GF-D8 (cell line): ENCODE measurements around the gene KREMEN1.
"Not testable (repeated sequence)": the region's sequence is repeated elsewhere in the genome, so short reads cannot be mapped to it uniquely, and the experiment has no call there.

Experiments used
- DNase-seq: peaks from one replicate; lab custom pipeline; 2025; lab: John Stamatoyannopoulos, UW

The KREMEN1 gene

DNA sequence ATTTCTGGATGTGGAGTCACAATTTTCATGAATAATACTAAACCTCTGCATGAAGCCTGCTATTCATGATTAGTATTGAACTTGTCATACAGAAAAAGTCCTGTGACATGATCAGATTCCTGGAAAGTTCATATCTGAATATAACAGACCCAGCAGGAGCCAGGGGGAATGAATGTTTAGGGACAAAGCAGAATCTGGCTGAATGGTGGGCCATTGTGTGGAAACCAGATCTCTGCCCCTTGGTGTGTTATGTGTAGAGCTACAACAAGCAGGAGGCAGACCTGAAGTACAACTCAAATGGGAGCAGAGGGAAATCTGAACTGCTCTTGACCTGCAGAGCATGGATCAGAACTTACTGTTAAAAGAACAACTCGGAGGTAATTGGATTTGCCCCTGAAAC lies 30.3 kb downstream of the KREMEN1 start:
- no peak for DNase-seq

- DNase-seq: no peak
Measured at GRCh38 chr22:29105468-29105867, 32.6 kb downstream of the KREMEN1 start.

- no peak for DNase-seq
Measured at GRCh38 chr22:29106839-29107238, 34.0 kb downstream of the KREMEN1 start.

DNA sequence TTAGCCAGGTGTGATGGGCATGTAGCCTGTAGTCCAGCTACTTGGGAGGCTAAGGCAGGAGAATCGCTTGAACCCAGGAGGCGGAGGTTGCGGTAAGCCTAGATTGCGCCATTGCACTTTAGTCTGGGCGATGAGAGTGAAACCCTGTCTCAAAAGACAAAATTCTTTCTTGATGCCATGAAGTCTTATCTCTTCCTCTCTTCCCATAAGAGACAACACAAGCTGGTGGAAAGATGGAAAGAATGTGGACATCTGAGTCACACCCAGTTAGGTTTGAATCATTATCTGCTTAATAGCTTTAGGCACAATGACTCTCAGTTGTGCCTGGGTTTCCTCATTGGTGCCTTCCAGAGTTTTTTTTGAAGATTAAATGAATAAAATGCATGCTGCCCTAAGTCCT lies 35.3 kb downstream of the KREMEN1 start:
- DNase-seq: no peak

GRCh38 chr22:29109822-29110221 lies 37.0 kb downstream of the KREMEN1 start:
- no peak for DNase-seq

DNA sequence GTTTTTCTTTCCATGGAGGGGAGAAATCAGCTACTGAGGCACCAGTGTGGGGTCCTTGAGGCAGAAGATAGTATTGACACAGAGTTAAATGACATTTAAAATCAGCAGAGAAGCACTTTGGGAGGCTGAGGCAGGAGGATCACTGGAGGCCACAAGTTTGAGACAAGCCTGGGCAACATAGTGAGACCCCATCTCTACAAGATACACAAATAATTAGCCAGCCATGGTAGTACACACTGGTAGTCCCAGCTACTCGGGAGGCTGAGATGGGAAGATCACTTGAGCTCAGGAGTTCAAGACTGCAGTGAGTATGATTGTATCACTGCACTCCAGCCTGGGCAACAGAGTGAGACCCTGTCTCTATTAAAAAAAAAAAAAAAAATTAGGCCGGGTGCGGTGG lies 38.1 kb downstream of the KREMEN1 start:
- no peak for DNase-seq

GRCh38 chr22:29112121-29112520 lies 39.3 kb downstream of the KREMEN1 start:
- DNase-seq: no peak

DNA sequence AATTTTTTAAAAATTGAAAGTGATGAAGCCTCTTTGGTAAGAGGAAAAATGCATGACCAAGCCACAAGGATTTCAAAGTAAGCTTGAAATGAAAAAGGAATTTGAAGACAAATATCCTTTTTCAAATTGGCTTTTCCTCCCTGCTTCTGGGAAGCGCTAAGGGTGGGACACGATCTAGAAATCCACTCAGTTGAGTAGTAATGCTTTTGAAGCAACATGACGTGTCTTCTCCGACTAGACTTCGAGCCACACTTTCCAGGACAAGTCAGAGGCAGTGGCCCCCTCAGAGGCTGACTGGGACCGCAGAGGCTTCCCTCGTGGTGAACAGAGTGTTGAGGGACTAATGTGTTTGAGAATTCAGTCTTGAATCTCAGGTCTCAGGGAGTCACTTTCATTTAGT lies 39.8 kb downstream of the KREMEN1 start:
- no peak for DNase-seq

- DNase-seq: no peak
Measured at GRCh38 chr22:29113319-29113718, 40.5 kb downstream of the KREMEN1 start.

DNA sequence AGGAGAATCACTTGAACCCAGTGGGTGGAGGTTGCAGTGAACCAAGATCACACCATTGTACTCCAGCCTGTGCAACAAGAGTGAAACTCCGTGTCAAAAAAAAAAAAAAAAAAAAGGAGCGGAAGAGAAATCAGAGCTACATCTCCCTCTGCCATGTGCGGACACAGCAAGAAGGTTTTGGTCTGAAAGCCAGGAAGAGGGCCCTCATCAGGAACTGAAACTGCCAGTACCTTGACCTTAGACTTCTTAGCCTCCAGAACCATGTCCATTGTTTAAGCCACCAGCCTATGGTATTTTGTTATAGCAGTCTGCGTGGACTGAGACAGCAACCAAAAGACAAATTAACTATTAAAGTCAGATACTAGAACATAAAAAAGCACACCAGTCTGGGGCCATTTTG lies 41.6 kb downstream of the KREMEN1 start:
- no peak for DNase-seq

GRCh38 chr22:29115682-29116288 lies 43.0 kb downstream of the KREMEN1 start:
- no peak for DNase-seq

DNA sequence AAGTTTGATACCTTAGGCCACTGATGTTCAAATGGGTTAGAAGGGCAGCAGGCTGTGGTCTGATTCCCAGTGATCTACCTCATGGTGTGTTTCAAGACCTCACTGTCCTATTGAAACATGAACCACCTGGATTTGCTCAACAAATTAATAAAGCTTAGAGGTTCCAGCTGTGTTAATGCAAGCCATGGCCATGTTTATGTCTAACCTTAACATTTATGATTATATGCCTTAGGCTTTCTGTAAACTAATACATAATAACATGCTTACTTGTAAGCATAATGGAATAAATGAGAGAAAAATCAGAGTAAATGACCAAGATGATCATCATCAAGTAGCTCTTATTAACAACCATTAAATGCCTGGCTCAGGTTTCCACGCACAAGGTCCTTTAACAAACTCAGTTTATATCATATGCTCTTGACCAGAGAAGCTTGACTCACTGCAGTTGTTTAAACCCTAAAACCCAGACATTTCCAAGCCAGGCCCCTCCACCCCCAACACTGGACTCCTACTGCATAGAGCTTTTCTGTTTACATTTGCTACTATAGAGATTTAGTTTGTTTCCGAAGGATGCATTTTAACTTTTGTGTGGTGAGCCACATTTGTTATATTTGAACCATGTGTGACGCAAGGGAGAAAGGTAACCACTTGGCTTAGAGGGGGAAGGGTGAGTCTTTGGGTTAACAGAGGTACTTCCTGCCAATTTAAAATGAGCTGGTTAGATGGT lies 43.7 kb downstream of the KREMEN1 start:
- DNase-seq: no peak

GRCh38 chr22:29117799-29118477 lies 45.1 kb downstream of the KREMEN1 start:
- DNase-seq: peak; percentile 50

DNA sequence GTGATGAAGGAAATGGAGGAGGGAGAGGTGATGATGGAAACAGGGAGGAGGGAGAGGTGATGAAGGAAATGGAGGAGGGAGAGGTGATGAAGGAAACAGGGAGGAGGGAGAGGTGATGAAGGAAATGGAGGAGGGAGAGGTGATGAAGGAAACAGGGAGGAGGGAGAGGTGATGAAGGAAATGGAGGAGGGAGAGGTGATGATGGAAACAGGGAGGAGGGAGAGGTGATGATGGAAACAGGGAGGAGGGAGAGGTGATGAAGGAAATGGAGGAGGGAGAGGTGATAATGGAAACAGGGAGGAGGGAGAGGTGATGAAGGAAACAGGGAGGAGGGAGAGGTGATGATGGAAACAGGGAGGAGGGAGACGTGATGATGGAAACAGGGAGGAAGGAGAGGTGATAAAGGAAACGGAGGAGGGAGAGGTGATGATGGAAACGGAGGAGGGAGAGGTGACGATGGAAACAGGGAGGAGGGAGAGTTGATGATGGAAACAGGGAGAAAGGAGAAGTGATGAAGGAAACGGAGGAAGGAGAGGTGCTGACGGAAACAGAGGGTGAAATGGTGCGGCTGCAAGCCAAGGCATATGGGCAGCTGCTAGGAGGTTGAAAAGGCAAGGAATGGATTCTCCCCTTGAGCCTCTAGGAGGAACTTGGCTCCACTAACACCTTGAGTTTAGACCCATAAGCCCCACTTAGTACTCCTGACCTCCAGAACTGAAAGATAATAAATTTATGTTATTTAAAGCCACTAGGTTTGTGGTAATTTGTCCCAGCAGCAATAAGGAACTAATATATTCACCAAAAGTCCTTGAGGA lies 47.5 kb downstream of the KREMEN1 start:
- DNase-seq: not testable (repeated sequence)

GRCh38 chr22:29121124-29121523 lies 48.3 kb downstream of the KREMEN1 start:
- DNase-seq: no peak

DNA sequence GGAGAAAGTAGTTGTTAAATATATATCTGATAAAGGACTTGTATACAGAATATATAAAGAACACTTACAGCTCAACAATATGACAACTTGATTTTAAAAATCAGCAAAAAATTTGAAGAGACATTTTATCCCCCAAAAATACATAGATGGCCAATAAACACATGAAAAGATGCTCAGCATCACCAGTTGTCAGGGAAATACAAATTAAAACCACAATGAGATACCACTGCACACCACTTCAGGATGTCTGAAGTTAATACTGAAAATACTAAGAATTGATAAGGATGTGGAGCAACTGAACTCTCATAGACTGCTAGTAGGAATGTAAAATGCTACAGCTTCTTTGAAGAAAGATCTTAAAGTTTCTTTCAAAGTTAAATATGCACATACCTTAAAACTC lies 49.2 kb downstream of the KREMEN1 start:
- DNase-seq: no peak

DNA sequence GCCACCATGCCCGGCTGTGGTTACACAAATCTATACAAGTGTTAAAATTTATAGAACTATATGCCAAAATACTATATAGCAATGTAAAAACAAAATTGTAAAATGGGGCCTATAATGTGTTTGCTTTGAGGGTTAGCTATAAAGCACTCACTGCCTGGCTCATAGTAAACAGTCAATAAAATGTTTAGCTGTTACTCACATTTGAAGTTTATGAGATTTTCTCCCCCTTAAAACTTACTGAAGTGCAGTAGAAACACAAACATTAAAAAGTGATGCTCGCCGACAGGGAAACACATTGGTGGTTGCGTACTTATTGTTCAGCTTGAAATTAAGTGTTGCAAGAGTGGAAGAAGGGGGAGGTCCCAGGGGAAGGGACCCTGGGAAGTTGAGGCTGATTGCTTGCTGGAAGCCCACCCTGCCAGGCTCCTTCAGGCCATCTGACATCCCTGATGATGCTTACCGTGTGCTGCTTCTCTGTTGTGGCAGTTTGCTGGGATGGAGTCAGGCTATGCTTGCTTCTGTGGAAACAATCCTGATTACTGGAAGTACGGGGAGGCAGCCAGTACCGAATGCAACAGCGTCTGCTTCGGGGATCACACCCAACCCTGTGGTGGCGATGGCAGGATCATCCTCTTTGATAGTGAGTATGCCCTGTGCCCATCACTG lies 52.1 kb downstream of the KREMEN1 start:
- DNase-seq: no peak

DNA sequence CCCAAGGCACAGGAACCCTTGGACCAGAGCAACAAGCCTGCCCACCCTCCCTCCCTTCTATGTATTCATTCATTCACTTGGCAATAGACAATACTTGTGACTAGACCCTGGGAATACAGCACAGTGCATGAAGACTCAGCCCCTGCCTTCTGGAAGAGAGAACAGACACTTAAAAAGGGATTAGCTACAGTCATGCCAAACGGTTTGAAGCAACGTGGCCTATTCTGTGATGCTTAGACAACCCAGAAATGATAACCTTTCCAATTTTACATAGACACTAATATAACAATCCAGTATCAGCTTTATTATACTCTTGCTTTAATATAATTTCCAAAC lies 52.6 kb downstream of the KREMEN1 start:
- DNase-seq: no peak

DNA sequence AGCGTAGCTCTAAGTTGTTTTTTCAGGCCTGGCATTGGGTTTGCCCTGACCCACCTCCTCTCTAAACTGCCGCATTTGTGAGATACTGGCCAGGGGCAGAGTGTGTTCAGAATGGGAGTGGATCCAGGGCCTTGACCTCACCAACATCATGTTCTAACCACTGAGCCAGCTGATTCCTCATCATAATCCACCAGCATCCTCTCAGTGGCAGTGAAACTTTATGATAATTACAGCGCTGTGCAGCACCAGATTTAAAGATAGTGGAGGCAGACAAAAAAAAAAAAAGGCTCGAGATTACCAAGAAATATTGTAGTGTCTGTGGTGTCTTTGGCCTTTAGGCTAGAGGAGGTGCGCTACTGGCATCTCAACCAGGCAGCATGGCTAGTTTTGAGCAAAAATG lies 53.0 kb downstream of the KREMEN1 start:
- DNase-seq: no peak

DNA sequence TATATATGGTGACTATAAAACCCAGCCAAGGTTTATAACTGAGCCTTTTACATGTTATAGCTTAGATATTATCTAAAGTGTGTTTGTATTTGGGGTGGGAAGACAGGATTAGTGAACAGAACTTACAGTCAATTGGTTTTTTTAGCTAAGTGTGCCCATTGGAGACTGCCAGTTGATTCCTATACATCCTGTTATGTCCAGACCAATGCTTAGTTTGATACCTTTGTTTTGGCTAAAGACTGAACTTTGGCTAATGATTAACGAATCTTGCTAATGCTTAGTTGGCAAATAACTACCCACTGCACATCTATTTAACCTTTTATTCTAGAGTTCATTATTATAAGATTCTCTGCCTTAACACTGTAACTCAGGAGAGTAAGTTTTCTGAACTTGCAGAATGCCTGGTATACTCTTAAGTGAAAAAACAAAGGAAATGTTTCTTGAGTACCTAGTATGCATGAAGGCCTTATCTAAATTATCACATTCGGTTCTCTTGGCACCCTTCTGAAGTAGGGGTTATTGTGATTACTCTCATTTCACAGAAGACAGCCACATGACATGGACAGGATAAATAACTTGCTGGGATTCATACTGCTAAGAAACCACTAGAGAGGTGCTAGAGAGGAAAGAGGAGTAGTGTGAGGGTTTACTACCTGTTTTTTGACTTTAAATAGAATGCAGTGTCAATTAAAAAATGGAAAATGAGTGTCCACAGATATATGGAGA lies 54.0 kb downstream of the KREMEN1 start:
- DNase-seq: no peak
